K562 (cell line): ENCODE data around the gene TRABD2B.

ENCODE experiments used
- LEF1 ChIP-seq: fragments of 450-650 bp; IDR thresholded peaks from 2 replicates; pipeline ENCODE4 v1.6.1; 2016; ENCODE audit warnings: mild to moderate bottlenecking
- NR2C2 ChIP-seq, 2 experiments: fragments of 200-800 bp in 1 of 2; sonication (Bioruptor generic) in 1 of 2; sonication (generic) in 1 of 2; formaldehyde crosslinking in 1 of 2; IDR thresholded peaks; 2 replicates each; pipeline versions ENCODE4 v1.6.1 to v1.8.0; 2016 to 2022; ENCODE audit warnings: mild to moderate bottlenecking in 1 of 2, missing compliant biosample characterization in 1 of 2, missing genetic modification characterization in 1 of 2, missing genetic modification reagents in 1 of 2
- POLR3G ChIP-seq: IDR thresholded peaks from 2 replicates; pipeline ENCODE4 v1.6.1; 2011; ENCODE audit not compliant: insufficient read length, insufficient replicate concordance; ENCODE audit errors: extremely low read depth
- SIN3A ChIP-seq, 2 experiments: fragments of 150-350 bp in 1 of 2; IDR thresholded peaks; 2 replicates each; pipeline ENCODE4 v1.6.1; 2011 to 2016; ENCODE audit warnings: borderline replicate concordance in 2 of 2, low read depth in 2 of 2, low read length in 2 of 2, mild to moderate bottlenecking in 2 of 2, moderate library complexity in 2 of 2; ENCODE audit not compliant: control insufficient read depth in 1 of 2
- TCF7L2 ChIP-seq: fragments of 150-350 bp; IDR thresholded peaks from 2 replicates; pipeline ENCODE4 v1.6.1; 2016; ENCODE audit warnings: low read depth, mild to moderate bottlenecking, low read length, moderate library complexity

GRCh38 chr1:47752559-47752958 lies 244.6 kb downstream of the TRABD2B start:
- TF ChIP-seq NR2C2 (CRISPR knock-in tag; IDR thresholded peaks at IDR 0.05) (no peak), NR2C2 (tag; IDR thresholded peaks at IDR 0.05) (no peak), LEF1 (no peak), TCF7L2 (no peak), POLR3G (no peak), SIN3A (IDR thresholded peaks at IDR 0.05; ENCODE audit: borderline replicate concordance in 2 of 2, control insufficient read depth in 1 of 2, low read depth in 2 of 2, low read length in 2 of 2) (no peak)
